HG02610 (cell line): Measurements from ENCODE around the gene LPCAT2.

Experiments
- ATAC-seq: cut with Tn5 transposase; IDR thresholded peaks from one replicate; pipeline ENCODE4 v1.9.1; 2021; ENCODE audit warnings: mild to moderate bottlenecking, moderate library complexity; ENCODE audit not compliant: unreplicated experiment

The LPCAT2 gene

GRCh38 chr16:55480228-55480655, 28.6 kb upstream of the LPCAT2 start:
- no peak for ATAC-seq

- no peak for ATAC-seq
These were observed 27.8 kb upstream of the LPCAT2 start for GRCh38 chr16:55481023-55481422.

DNA sequence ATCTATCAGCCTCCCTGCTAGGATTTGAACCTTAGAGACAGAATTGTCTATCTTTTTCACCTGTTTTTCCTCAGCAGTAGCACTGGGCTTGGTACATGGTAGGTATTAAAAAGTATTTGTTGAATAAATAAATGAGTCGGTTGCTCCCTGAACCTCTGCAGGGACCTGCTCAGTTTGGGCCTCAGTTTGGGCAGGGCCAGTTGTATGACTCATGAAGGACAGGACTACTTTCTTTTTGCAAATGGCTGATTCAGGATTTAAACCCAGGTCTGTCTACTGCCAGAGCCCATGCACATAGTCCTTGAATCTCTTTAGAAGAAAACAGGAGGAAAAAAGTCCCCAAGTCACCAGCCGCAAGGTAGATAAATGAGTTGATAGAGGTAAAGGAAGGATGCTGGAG, 26.8 kb upstream of the LPCAT2 start:
- no peak for ATAC-seq

GRCh38 chr16:55487048-55487803, 21.6 kb upstream of the LPCAT2 start:
- no peak for ATAC-seq

DNA sequence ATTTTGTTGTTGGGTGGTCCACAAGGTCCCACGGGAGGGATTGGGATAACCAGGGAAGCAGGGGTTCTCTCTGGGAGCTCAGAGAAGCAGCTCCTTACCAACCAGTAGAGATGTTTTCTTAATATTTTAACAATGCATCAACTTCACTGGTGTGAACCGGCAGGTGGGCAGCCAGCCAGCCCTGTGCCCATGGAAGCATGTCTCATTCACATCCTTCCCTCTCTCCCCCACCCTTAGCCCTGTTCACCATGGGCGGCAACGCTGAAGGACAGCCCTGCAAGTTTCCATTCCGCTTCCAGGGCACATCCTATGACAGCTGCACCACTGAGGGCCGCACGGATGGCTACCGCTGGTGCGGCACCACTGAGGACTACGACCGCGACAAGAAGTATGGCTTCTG, 20.6 kb upstream of the LPCAT2 start:
- no peak for ATAC-seq

- ATAC-seq = no peak
These were observed 19.5 kb upstream of the LPCAT2 start for GRCh38 chr16:55489119-55489955.

DNA sequence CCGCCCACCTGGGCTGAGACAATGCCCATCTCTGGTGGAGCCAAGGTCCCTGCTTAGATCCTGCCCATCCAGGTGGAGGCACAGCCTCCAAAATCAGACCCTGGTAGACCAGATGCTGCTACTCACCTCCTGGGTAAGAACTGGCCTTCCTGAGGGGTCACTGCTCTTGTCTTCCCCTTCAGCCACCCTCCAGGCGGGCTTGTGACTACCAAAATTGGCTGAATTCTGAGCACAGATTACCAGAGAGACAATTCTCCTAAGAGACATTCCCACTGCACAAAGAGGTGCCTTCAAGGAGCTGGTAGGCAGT, 19.0 kb upstream of the LPCAT2 start:
- no peak for ATAC-seq

GRCh38 chr16:55490301-55490700, 18.6 kb upstream of the LPCAT2 start:
- no peak for ATAC-seq

DNA sequence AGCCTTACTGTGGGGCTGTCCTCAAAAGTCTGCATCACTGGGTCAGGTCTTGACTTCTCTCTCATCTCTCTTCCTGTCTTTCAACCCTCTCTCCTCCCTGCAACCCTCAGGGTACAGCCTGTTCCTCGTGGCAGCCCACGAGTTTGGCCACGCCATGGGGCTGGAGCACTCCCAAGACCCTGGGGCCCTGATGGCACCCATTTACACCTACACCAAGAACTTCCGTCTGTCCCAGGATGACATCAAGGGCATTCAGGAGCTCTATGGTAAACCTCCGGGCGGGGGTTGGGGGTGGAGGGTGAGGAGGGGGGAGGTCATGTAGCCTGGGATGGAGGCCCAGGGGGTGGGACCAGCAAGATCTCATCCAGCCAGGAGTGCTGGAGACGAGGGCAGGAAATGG, 17.2 kb upstream of the LPCAT2 start:
- no peak for ATAC-seq

GRCh38 chr16:55492756-55493380, 16.0 kb upstream of the LPCAT2 start:
- ATAC-seq = no peak

DNA sequence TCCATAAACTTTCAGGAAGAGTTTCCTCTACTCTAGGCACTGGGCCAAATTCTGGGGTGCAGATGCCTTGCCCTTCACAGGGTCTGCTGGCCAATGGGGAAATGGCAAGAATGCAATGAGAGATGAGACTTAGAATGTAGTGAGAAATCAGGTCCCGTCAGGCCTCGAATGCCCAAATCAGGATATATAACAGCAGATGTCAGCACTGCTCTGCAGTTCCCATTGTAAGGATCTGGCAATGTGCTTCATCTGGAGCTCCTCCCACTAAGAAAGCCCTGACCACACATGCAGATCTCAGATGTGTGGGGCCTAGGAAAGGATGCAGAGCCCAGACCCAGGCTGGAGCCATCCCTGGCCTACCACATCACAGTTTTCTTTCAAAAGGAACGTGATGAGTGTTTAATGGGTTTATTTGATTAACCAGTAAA, 13.9 kb upstream of the LPCAT2 start:
- ATAC-seq = no peak

GRCh38 chr16:55495616-55496289, 13.1 kb upstream of the LPCAT2 start:
- no peak for ATAC-seq

DNA sequence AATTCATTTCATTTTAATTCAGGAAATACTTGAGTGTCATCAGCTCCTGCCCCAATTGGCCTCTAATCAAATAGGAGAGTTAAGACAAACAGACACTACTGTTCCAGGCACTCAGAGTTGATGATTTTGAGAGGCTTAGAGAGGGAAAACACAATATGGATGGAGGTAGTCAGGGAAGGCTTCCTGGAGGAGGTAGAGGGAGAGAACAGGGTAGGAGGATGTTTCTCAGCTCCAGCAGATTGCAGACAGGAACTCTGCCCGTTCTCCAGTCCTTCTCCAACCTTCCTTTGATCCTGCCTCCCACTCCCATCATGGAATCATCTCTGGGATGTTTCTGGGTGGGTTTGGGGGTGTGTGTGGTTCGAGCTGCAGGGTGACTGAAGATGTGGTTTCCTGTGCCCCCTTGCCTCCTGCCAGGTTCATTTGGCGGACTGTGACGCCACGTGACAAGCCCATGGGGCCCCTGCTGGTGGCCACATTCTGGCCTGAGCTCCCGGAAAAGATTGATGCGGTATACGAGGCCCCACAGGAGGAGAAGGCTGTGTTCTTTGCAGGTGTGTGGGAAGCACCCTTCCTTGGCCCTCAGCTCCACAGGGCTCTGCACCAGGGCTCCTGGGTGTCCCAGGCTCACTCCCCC, 12.2 kb upstream of the LPCAT2 start:
- no peak for ATAC-seq

DNA sequence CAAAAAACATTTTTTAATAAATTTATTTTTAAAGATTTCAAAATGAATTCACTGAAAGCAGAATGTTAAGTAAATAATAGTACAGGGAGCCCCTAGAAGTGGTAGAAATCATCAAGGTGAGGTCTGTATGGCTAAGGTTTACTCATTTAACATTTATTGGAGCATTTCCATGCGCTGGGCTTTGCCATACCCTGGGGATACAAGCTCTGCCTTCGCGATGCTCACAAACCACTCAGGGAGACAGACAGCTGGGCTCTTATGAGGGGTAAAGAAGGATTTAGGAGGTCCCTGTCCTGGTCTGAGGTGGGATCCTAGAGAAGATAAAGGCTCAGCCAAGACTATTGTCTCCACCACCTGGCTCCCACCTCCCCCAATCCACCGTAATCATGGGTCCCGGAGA, 11.3 kb upstream of the LPCAT2 start:
- ATAC-seq = no peak

- ATAC-seq = no peak
These were observed 10.8 kb upstream of the LPCAT2 start for GRCh38 chr16:55498101-55498500.

DNA sequence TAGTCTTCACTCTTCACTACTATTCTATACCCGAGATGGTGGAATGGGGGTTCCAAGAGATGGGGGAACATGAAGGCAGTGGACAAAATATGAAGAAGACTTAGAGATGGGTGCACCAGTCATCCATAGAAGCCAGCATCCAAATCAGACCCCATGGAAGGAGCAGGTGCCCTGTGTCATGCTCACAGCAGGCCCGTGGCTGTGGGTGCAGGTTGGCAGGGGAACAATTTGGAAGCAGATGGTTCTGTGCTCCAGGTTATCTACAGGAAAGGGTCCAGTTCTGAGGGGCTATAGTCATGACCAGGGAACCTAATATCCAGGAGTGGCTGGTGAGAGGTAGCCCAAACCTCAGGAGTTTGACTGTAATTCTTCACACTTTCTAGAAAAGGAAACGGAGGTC, 9.6 kb upstream of the LPCAT2 start:
- ATAC-seq = no peak

- no peak for ATAC-seq
These were observed 8.8 kb upstream of the LPCAT2 start for GRCh38 chr16:55499951-55500529.

DNA sequence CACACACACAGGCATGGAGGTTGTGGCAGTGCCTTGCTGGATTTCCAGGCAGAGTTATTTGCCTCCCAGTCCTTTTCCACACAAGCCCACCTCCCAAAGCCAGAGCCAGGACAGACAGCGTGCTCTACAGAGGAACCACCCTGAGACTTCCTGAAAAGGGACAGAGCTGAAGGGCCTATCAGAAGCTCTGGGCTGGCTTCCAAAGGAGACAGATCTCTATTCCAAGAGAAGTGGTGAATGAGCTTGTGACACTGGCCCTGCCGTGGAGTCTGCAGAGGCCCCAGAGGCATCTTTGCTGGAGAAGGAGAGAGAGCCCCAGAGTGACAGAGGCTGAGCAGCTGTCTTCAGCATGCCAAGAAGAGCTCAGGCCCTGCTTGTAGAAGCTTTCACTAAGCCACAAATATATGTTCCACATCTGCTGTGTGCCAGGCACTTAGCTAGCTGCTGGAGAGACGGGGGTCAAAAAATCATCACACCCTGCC, 8.3 kb upstream of the LPCAT2 start:
- ATAC-seq = no peak

GRCh38 chr16:55501549-55502322, 7.1 kb upstream of the LPCAT2 start:
- ATAC-seq = no peak
